ENCODE results near the gene ENAH. TPM values are rescaled to one million over a fixed set of nuclear protein-coding genes. Genes with fewer than 3 reads are reported as not detected.
A peak's percentile ranks its signal among the peaks of the same experiment; 100 is the strongest.
"Not testable (repeated sequence)": the region's sequence is repeated elsewhere in the genome, so short reads cannot be mapped to it uniquely, and the experiment has no call there.

Gene ENAH
- total RNA-seq, 4 donors from 2014 or later, result 22.9 to 109 (median 78.3) TPM

- H3K36me3 ChIP-seq, result no peaks in the 10 kb centered on the region
- H3K4me1 ChIP-seq, result no peaks in the 10 kb centered on the region
- H3K9me3 ChIP-seq, result no peaks in the 10 kb centered on the region
- H3K4me3 ChIP-seq, result no peak overlapping the region
- H3K27me3 ChIP-seq, result no peaks in the 10 kb centered on the region
- H3K27ac ChIP-seq, result no peak overlapping the region
- DNase-seq, result peak; percentile 59 to 80
- intact Hi-C loops (cut with DNase I; ENCODE audit: low total_unique reads), result loop anchor here (2.0 to 10.0 kb wide), 3 partner anchors 300 to 502 kb away; partner anchors contain the start of gene SRP9
- TF ChIP-seq CTCF (IDR thresholded peaks at IDR 0.05) (peak; percentile 100), POLR2A (IDR thresholded peaks at IDR 0.05) (peak in 1 of 2 donors; percentile 57)
Measured at GRCh38 chr1:225474986-225475820, 177.7 kb downstream of the ENAH start.

- no peak for DNase-seq
Measured at GRCh38 chr1:225474439-225474985, 178.4 kb downstream of the ENAH start.

GRCh38 chr1:225473676-225474438 lies 179.1 kb downstream of the ENAH start:
- not testable (repeated sequence) for H3K4me3 ChIP-seq, H3K27ac ChIP-seq, H3K27me3 ChIP-seq, H3K9me3 ChIP-seq, H3K4me1 ChIP-seq, H3K36me3 ChIP-seq
- intact Hi-C loops (cut with DNase I; ENCODE audit: low total_unique reads), result loop anchor here (2.0 to 10.0 kb wide), 2 partner anchors 301 to 437 kb away; partner anchors contain the start of gene SRP9
- peak; percentile 11 to 15 for DNase-seq

More at GRCh38 chr1:225474439-225474985, 178.4 kb downstream of the ENAH start:
- Histone ChIP-seq H3K9me3 (no peaks in the 10 kb centered on the region), H3K4me3 (no peak overlapping the region), H3K4me1 (no peaks in the 10 kb centered on the region), H3K36me3 (no peaks in the 10 kb centered on the region), H3K27ac (no peak overlapping the region), H3K27me3 (no peaks in the 10 kb centered on the region)
- intact Hi-C loops (cut with DNase I; ENCODE audit: low total_unique reads), result loop anchor here (2.0 to 10.0 kb wide), 2 partner anchors 300 to 436 kb away; partner anchors contain the start of gene SRP9
- TF ChIP-seq CTCF (IDR thresholded peaks at IDR 0.05), result no peak
- no peak for TF ChIP-seq POLR2A (IDR thresholded peaks at IDR 0.05)

- intact Hi-C loops (cut with DNase I; ENCODE audit: low total_unique reads), result loop anchor here (10.0 kb wide), 1 partner anchor 302 kb away; the partner anchor contains the start of gene SRP9
- H3K27me3 ChIP-seq, H3K4me3 ChIP-seq, H3K36me3 ChIP-seq, H3K4me1 ChIP-seq, H3K27ac ChIP-seq, H3K9me3 ChIP-seq: not testable (repeated sequence)
- peak; percentile 10 to 14 for DNase-seq
Measured at GRCh38 chr1:225473266-225473665, 179.7 kb downstream of the ENAH start.

- DNase-seq, result peak; percentile 12 to 14
- intact Hi-C loops (cut with DNase I; ENCODE audit: low total_unique reads), result loop anchor here (10.0 kb wide), 1 partner anchor 303 kb away; the partner anchor contains the start of gene SRP9
- no peaks in the 10 kb centered on the region for H3K36me3 ChIP-seq
- H3K27me3 ChIP-seq, result no peaks in the 10 kb centered on the region
- H3K9me3 ChIP-seq, result no peaks in the 10 kb centered on the region
- TF ChIP-seq CTCF (IDR thresholded peaks at IDR 0.05) (no peak), POLR2A (IDR thresholded peaks at IDR 0.05) (no peak)
- H3K4me1 ChIP-seq, result no peaks in the 10 kb centered on the region
- H3K27ac ChIP-seq, result no peak overlapping the region
- no peak overlapping the region for H3K4me3 ChIP-seq
Measured at GRCh38 chr1:225471453-225472301, 181.2 kb downstream of the ENAH start.

Measured in uterus (tissue), 4 donors.